HEK293 (cell line): ENCODE results near the gene RELCH.

ENCODE experiments used
- CTCF ChIA-PET: fragments of 350-600 bp; formaldehyde crosslinking; extraction: SDS; loops from one replicate; lab custom pipeline; 2021; ENCODE audit warnings: antibody characterized with exemption; lab: Yijun Ruan, JAX
- POLR2A ChIA-PET: fragments of 300-600 bp; formaldehyde crosslinking; extraction: SDS; loops from one replicate; lab custom pipeline; 2020; ENCODE audit warnings: antibody characterized with exemption, inconsistent platforms; lab: Yijun Ruan, JAX
- H3K27ac ChIP-seq: fragments of 200-500 bp; sonication (Bioruptor generic); 2 replicates; pipeline ENCODE4 v1.5.1; 2014; ENCODE audit warnings: low read depth, low read length, control low read depth, inconsistent platforms; ENCODE audit errors: extremely low read depth
- H3K36me3 ChIP-seq, 2 experiments: fragments of 200-500 bp in 1 of 2; sonication (Bioruptor generic) in 1 of 2; 1 replicate in 1 of 2; 2 replicates in 1 of 2; pipeline ENCODE4 v1.5.1; 2014 to 2017; ENCODE audit warnings: inconsistent platforms in 2 of 2, low read length in 2 of 2; ENCODE audit not compliant: control insufficient read depth in 2 of 2, insufficient read depth in 1 of 2
- H3K4me1 ChIP-seq: fragments of 200-500 bp; sonication (Bioruptor generic); 2 replicates; pipeline ENCODE4 v1.5.1; 2014; ENCODE audit warnings: mild to moderate bottlenecking, low read length, inconsistent platforms; ENCODE audit not compliant: control insufficient read depth, insufficient read depth
- H3K4me3 ChIP-seq: 2 replicates; pipeline ENCODE4 v1.5.1; 2011; ENCODE audit warnings: low read depth, mild to moderate bottlenecking, control low read depth, low read length, moderate library complexity
- H3K9me3 ChIP-seq: fragments of 200-500 bp; sonication (Bioruptor generic); 2 replicates; pipeline ENCODE4 v1.5.1; 2014; ENCODE audit warnings: low read depth, low read length, inconsistent platforms; ENCODE audit not compliant: control insufficient read depth, insufficient read depth
- AEBP2 ChIP-seq: fragments of 450-650 bp; formaldehyde crosslinking; IDR thresholded peaks from 2 replicates; pipeline ENCODE4 v1.5.1; 2016; ENCODE audit warnings: missing biosample characterization, missing genetic modification characterization, borderline replicate concordance
- BCL11A ChIP-seq: fragments of 450-650 bp; formaldehyde crosslinking; IDR thresholded peaks from 2 replicates; pipeline ENCODE4 v1.5.1; 2016; ENCODE audit warnings: low read depth, missing biosample characterization, missing genetic modification characterization
- ELK4 ChIP-seq: IDR thresholded peaks from 2 replicates; pipeline ENCODE4 v1.6.1; 2011; ENCODE audit warnings: mild to moderate bottlenecking, low read depth, low read length, borderline replicate concordance
- KLF9 ChIP-seq: fragments of 450-650 bp; formaldehyde crosslinking; IDR thresholded peaks from 2 replicates; pipeline ENCODE4 v1.5.1; 2016; ENCODE audit warnings: missing biosample characterization, missing genetic modification characterization, low read depth
- SALL2 ChIP-seq: fragments of 450-650 bp; formaldehyde crosslinking; IDR thresholded peaks from 2 replicates; pipeline ENCODE4 v1.5.0; 2017; ENCODE audit warnings: missing biosample characterization, mild to moderate bottlenecking, missing genetic modification characterization, borderline replicate concordance
- SCRT2 ChIP-seq: fragments of 450-650 bp; formaldehyde crosslinking; IDR thresholded peaks from 2 replicates; pipeline ENCODE4 v1.5.1; 2016; ENCODE audit warnings: missing biosample characterization, missing genetic modification characterization
- ZBTB1 ChIP-seq: fragments of 450-650 bp; formaldehyde crosslinking; IDR thresholded peaks from 2 replicates; pipeline ENCODE4 v1.5.1; 2016; ENCODE audit warnings: missing biosample characterization, missing genetic modification characterization
- ZFP41 ChIP-seq: fragments of 450-650 bp; formaldehyde crosslinking; IDR thresholded peaks from 2 replicates; pipeline ENCODE4 v1.5.1; 2016; ENCODE audit warnings: missing biosample characterization, missing genetic modification characterization, borderline replicate concordance
- ZNF157 ChIP-seq: fragments of 450-650 bp; formaldehyde crosslinking; IDR thresholded peaks from 2 replicates; pipeline ENCODE4 v1.5.1; 2016; ENCODE audit warnings: missing biosample characterization, missing genetic modification characterization
- ZNF169 ChIP-seq: fragments of 450-650 bp; formaldehyde crosslinking; IDR thresholded peaks from 2 replicates; pipeline ENCODE4 v1.5.1; 2016; ENCODE audit warnings: missing biosample characterization, missing genetic modification characterization
- ZNF266 ChIP-seq: fragments of 450-650 bp; formaldehyde crosslinking; IDR thresholded peaks from 2 replicates; pipeline ENCODE4 v1.5.1; 2016; ENCODE audit warnings: missing biosample characterization, missing genetic modification characterization, low read depth
- ZNF302 ChIP-seq: fragments of 450-650 bp; formaldehyde crosslinking; IDR thresholded peaks from 2 replicates; pipeline ENCODE4 v1.5.1; 2016; ENCODE audit warnings: missing biosample characterization, missing genetic modification characterization, low read depth
- ZNF311 ChIP-seq: fragments of 450-650 bp; formaldehyde crosslinking; IDR thresholded peaks from 2 replicates; pipeline ENCODE4 v1.5.1; 2017; ENCODE audit warnings: missing biosample characterization, missing genetic modification characterization, borderline replicate concordance
- ZNF341 ChIP-seq: fragments of 450-650 bp; formaldehyde crosslinking; IDR thresholded peaks from 2 replicates; pipeline ENCODE4; 2016; ENCODE audit warnings: low read depth, missing biosample characterization, missing genetic modification characterization
- ZNF549 ChIP-seq: fragments of 450-650 bp; IDR thresholded peaks from 2 replicates; pipeline ENCODE4 v1.5.1; 2018; ENCODE audit warnings: missing biosample characterization, missing genetic modification characterization, mild to moderate bottlenecking, inconsistent platforms, moderate library complexity
- ZNF580 ChIP-seq: fragments of 450-650 bp; formaldehyde crosslinking; IDR thresholded peaks from 2 replicates; pipeline ENCODE4 v1.5.1; 2016; ENCODE audit warnings: missing biosample characterization, missing genetic modification characterization
- ZNF600 ChIP-seq: fragments of 450-650 bp; formaldehyde crosslinking; IDR thresholded peaks from 2 replicates; pipeline ENCODE4 v1.5.1; 2016; ENCODE audit warnings: missing biosample characterization, missing genetic modification characterization
- ZNF610 ChIP-seq: fragments of 450-650 bp; formaldehyde crosslinking; IDR thresholded peaks from 2 replicates; pipeline ENCODE4 v1.5.1; 2016; ENCODE audit warnings: missing biosample characterization, missing genetic modification characterization, borderline replicate concordance
- ZNF645 ChIP-seq: fragments of 450-650 bp; formaldehyde crosslinking; IDR thresholded peaks from 2 replicates; pipeline ENCODE4; 2016; ENCODE audit warnings: missing biosample characterization, missing genetic modification characterization
- ZNF670 ChIP-seq: fragments of 450-650 bp; formaldehyde crosslinking; IDR thresholded peaks from 2 replicates; pipeline ENCODE4 v1.5.1; 2016; ENCODE audit warnings: missing biosample characterization, missing genetic modification characterization, low read depth
- ZNF701 ChIP-seq: fragments of 450-650 bp; formaldehyde crosslinking; IDR thresholded peaks from 2 replicates; pipeline ENCODE4 v1.5.1; 2016; ENCODE audit warnings: missing biosample characterization, missing genetic modification characterization
- ZNF830 ChIP-seq: fragments of 450-650 bp; IDR thresholded peaks from 2 replicates; pipeline ENCODE4 v1.5.0; 2018; ENCODE audit warnings: missing biosample characterization, missing genetic modification characterization, low read depth, mild to moderate bottlenecking, moderate library complexity
- TF ChIP-seq, protein P1 (sequence below): fragments of 450-650 bp; formaldehyde crosslinking; IDR thresholded peaks from 2 replicates; pipeline ENCODE4 v1.5.1; 2016; ENCODE audit warnings: missing biosample characterization, missing genetic modification characterization
- TF ChIP-seq, protein P2 (sequence below): fragments of 450-650 bp; formaldehyde crosslinking; IDR thresholded peaks from 2 replicates; pipeline ENCODE4 v1.5.1; 2017; ENCODE audit warnings: missing biosample characterization, missing genetic modification characterization
- TF ChIP-seq, protein P3 (sequence below): fragments of 450-650 bp; formaldehyde crosslinking; IDR thresholded peaks from 2 replicates; pipeline ENCODE4 v1.5.1; 2016; ENCODE audit warnings: missing biosample characterization, missing genetic modification characterization

The RELCH gene

DNA sequence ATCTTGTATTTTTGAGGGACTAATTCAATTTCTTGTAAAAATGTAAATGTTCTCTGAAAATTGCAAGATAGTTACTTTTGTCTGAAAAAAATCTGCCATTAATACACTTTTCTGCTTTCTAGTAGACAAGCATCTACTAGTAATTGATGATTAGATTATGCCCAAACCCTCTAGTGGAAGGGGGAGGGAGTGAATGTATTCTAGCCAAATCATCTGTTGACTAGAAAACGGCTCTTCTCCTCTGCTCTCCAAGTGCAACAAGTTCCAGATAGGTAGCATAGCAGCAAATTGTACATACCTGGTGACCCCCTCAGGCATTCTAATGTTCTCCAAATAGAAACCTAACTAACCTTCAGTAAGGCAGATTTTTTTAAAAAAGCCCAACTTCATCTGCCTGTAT lies 58.6 kb downstream of the RELCH start:
- Histone ChIP-seq H3K9me3 (no peaks in the 10 kb centered on the region), H3K4me1 (no peaks in the 10 kb centered on the region), H3K4me3 (no peak overlapping the region), H3K27ac (no peak overlapping the region), H3K36me3 (peaks cover 8 to 9% of the 10 kb centered on the region in 2 experiments)
- TF ChIP-seq ZNF341 (no peak), SCRT2 (tag by site-specific recombination) (peak; percentile 52), ZNF580 (no peak), ZNF266 (tag by site-specific recombination) (no peak), ZNF645 (tag by site-specific recombination) (no peak), ZNF302 (no peak)
- TF ChIP-seq, protein P1, sequence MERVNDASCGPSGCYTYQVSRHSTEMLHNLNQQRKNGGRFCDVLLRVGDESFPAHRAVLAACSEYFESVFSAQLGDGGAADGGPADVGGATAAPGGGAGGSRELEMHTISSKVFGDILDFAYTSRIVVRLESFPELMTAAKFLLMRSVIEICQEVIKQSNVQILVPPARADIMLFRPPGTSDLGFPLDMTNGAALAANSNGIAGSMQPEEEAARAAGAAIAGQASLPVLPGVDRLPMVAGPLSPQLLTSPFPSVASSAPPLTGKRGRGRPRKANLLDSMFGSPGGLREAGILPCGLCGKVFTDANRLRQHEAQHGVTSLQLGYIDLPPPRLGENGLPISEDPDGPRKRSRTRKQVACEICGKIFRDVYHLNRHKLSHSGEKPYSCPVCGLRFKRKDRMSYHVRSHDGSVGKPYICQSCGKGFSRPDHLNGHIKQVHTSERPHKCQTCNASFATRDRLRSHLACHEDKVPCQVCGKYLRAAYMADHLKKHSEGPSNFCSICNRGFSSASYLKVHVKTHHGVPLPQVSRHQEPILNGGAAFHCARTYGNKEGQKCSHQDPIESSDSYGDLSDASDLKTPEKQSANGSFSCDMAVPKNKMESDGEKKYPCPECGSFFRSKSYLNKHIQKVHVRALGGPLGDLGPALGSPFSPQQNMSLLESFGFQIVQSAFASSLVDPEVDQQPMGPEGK (tag by site-specific recombination) = no peak
- ChIA-PET POLR2A (no interaction called here), CTCF (interaction anchor here (0.6 to 5.9 kb wide), 4 partner anchors 13 to 174 kb away, joined by 3 to 125 read pairs (median 6); partner anchors contain the start of gene PIGN)

DNA sequence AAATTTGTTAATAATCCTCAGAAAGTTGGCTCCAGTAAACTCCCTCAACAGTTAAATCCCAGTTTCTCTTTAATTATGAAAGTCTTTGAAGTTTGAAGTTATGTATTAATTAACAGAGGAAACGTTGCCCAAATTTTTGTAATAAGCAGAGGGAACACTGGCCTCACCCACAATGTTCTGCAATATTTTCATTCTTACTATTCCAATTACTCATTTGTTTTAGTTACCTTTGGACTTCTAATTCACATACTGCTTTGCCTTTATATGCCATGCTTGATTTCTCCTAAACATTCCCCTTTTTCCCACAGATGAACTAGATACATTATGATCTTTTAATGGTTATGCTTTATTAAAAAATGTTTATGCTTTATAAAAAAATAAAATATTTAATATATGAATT lies 61.3 kb downstream of the RELCH start:
- no peaks in the 10 kb centered on the region for H3K4me1 ChIP-seq
- H3K27ac ChIP-seq = no peak overlapping the region
- ChIA-PET CTCF (interaction anchor here (0.8 to 5.9 kb wide), 9 partner anchors 7 to 68 kb away, joined by 3 to 125 read pairs (median 9); partner anchors contain the start of gene PIGN), POLR2A (interaction anchor here (1.0 kb wide), 1 partner anchor 61 kb away, joined by 4 read pairs; the partner anchor contains the start of genes PIGN and RELCH)
- H3K9me3 ChIP-seq = no peaks in the 10 kb centered on the region
- peaks cover 5 to 8% of the 10 kb centered on the region in 2 experiments for H3K36me3 ChIP-seq
- no peak overlapping the region for H3K4me3 ChIP-seq
- TF ChIP-seq ZNF701 (tag by site-specific recombination) (no peak), ZNF610 (tag by site-specific recombination) (no peak), ZNF169 (tag by site-specific recombination) (no peak), ELK4 (no peak), AEBP2 (tag by site-specific recombination) (no peak), ZNF549 (no peak), ZNF157 (tag by site-specific recombination) (no peak), SALL2 (tag by site-specific recombination) (no peak), ZNF830 (tag by site-specific recombination) (no peak), ZBTB1 (tag by site-specific recombination) (no peak), ZNF311 (tag by site-specific recombination) (no peak), KLF9 (tag by site-specific recombination) (no peak), BCL11A (tag by site-specific recombination) (no peak), ZFP41 (no peak), ZNF670 (tag by site-specific recombination) (no peak), ZNF600 (tag by site-specific recombination) (no peak)
- TF ChIP-seq, protein P2, sequence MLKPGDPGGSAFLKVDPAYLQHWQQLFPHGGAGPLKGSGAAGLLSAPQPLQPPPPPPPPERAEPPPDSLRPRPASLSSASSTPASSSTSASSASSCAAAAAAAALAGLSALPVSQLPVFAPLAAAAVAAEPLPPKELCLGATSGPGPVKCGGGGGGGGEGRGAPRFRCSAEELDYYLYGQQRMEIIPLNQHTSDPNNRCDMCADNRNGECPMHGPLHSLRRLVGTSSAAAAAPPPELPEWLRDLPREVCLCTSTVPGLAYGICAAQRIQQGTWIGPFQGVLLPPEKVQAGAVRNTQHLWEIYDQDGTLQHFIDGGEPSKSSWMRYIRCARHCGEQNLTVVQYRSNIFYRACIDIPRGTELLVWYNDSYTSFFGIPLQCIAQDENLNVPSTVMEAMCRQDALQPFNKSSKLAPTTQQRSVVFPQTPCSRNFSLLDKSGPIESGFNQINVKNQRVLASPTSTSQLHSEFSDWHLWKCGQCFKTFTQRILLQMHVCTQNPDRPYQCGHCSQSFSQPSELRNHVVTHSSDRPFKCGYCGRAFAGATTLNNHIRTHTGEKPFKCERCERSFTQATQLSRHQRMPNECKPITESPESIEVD = no peak
- TF ChIP-seq, protein P3, sequence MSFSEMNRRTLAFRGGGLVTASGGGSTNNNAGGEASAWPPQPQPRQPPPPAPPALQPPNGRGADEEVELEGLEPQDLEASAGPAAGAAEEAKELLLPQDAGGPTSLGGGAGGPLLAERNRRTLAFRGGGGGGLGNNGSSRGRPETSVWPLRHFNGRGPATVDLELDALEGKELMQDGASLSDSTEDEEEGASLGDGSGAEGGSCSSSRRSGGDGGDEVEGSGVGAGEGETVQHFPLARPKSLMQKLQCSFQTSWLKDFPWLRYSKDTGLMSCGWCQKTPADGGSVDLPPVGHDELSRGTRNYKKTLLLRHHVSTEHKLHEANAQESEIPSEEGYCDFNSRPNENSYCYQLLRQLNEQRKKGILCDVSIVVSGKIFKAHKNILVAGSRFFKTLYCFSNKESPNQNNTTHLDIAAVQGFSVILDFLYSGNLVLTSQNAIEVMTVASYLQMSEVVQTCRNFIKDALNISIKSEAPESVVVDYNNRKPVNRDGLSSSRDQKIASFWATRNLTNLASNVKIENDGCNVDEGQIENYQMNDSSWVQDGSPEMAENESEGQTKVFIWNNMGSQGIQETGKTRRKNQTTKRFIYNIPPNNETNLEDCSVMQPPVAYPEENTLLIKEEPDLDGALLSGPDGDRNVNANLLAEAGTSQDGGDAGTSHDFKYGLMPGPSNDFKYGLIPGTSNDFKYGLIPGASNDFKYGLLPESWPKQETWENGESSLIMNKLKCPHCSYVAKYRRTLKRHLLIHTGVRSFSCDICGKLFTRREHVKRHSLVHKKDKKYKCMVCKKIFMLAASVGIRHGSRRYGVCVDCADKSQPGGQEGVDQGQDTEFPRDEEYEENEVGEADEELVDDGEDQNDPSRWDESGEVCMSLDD (tag by site-specific recombination) = no peak
